Epithelial cell of esophagus (primary cell): ENCODE data around the gene NECAB3.

Source experiments
- DNase-seq: peaks from one replicate; pipeline ENCODE4 v3.0.0; 2010; ENCODE audit warnings: low read depth
- H3K4me3 ChIP-seq: 2 replicates; pipeline ENCODE4 v1.5.1; 2011; ENCODE audit warnings: mild to moderate bottlenecking, low read length, control low read depth
- CTCF ChIP-seq: IDR thresholded peaks from 2 replicates; pipeline ENCODE4 v1.5.1; 2011; ENCODE audit warnings: low read depth, mild to moderate bottlenecking, low read length, control low read depth, inconsistent platforms; ENCODE audit not compliant: insufficient read depth; ENCODE audit errors: missing control alignments

Gene NECAB3

DNA sequence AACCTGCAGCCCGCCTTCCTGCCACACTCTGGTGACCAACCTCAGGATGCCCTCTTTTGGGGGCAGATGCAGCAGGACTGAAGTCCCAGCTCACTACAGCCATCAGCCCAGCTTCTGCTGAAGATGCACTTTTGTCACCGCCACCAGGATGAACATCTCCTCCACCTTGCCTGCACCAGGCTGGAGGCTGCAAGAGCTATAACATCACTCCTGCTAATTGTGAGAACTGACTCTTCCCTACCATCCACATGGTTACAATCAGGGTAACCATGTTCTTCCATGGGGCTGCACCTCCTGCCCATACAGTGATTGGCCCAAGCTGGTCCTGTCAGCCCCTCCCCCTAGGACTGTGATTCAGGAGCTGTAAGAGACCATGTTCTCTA lies 9.5 kb downstream of the NECAB3 start:
- DNase-seq: no peak

GRCh38 chr20:33664085-33664761 lies 10.0 kb downstream of the NECAB3 start:
- H3K4me3 ChIP-seq: peak overlapping the region; percentile 68
- no peak for TF ChIP-seq CTCF
- DNase-seq: no peak

More for the DNA sequence above, 9.5 kb downstream of the NECAB3 start:
- H3K4me3 ChIP-seq: no peak overlapping the region
- no peak for TF ChIP-seq CTCF

GRCh38 chr20:33663161-33664084 lies 10.8 kb downstream of the NECAB3 start:
- DNase-seq: peak; percentile 81
- H3K4me3 ChIP-seq: peak overlapping the region; percentile 68
- TF ChIP-seq CTCF: no peak

GRCh38 chr20:33662172-33662571 lies 12.1 kb downstream of the NECAB3 start, which contains the start of gene C20orf144:
Gene C20orf144, plus strand, starts transcription at chr20:33662327. Its CDS starts 19 bp downstream, at chr20:33662346.
- TF ChIP-seq CTCF: no peak
- no peak for DNase-seq
- H3K4me3 ChIP-seq: peak within 1 kb of the TSS; percentile 68

GRCh38 chr20:33660685-33661058 lies 13.6 kb downstream of the NECAB3 start:
- TF ChIP-seq CTCF: no peak
- H3K4me3 ChIP-seq: no peak overlapping the region
- no peak for DNase-seq

- H3K4me3 ChIP-seq: no peak overlapping the region
- DNase-seq: no peak
- no peak for TF ChIP-seq CTCF
Measured at GRCh38 chr20:33660035-33660684, 14.1 kb downstream of the NECAB3 start.
